Sciatic nerve (tissue), 2 donors: ENCODE data around the gene CUL2. TPM values are rescaled to one million over a fixed set of nuclear protein-coding genes. Genes with fewer than 3 reads are reported as not detected.

Experiments used
- ATAC-seq: fragments of 200-7000 bp; cut with Tn5 transposase; one replicate; pipeline ENCODE4 v1.9.1; 2020; ENCODE audit warnings: mild to moderate bottlenecking, moderate library complexity
- DNase-seq: peaks from one replicate; pipeline ENCODE4 v3.0.0-alpha.2; 2020; ENCODE audit warnings: low spot score
- intact Hi-C: fragments of 100-400 bp; cut with DNase I; formaldehyde crosslinking; loops from one replicate; pipeline ENCODE4 v1.14.2; 2022
- total RNA-seq: library from RNA; stranded (reverse); fragmentation: NEBNext Ultra II Directional; extraction: Animal tissue kit (Norgen Biotek cat#: 25700); gene quantifications from one replicate; pipeline ENCODE4 v1.2.1, GENCODE V29; 2021
- donor health status: DM: no; HTN: no; CAD: no.
- donor health status: DM: no; HTN: no; CAD: no.

Gene CUL2
- total RNA-seq, 1 donor from 2014 or later = 32.5 TPM

- DNase-seq (no peak), ATAC-seq (no peak)
- intact Hi-C loops = no loop called here
Measured at GRCh38 chr10:35037104-35037503, 53.0 kb downstream of the CUL2 start.

- intact Hi-C loops = no loop called here
- DNase-seq (no peak), ATAC-seq (no peak)
Measured at GRCh38 chr10:35035606-35036005, 54.5 kb downstream of the CUL2 start.

- DNase-seq = no peak
- intact Hi-C loops = loop anchor here (5.0 kb wide), 1 partner anchor 40 kb away; no protein-coding TSS in a partner anchor
- no peak for ATAC-seq
Measured at GRCh38 chr10:35027567-35027966, 62.6 kb downstream of the CUL2 start.

- DNase-seq (no peak), ATAC-seq (no peak)
- intact Hi-C loops = loop anchor here (5.0 kb wide), 1 partner anchor 39 kb away; no protein-coding TSS in a partner anchor
Measured at GRCh38 chr10:35025916-35026315, 64.2 kb downstream of the CUL2 start.

- ATAC-seq = no peak
- intact Hi-C loops = no loop called here
- DNase-seq = no peak
Measured at GRCh38 chr10:35020481-35020880, 69.7 kb downstream of the CUL2 start.

- DNase-seq = no peak
- intact Hi-C loops = no loop called here
- no peak for ATAC-seq
Measured at GRCh38 chr10:35019041-35020024, 70.8 kb downstream of the CUL2 start.

GRCh38 chr10:35017608-35018007 lies 72.5 kb downstream of the CUL2 start:
- DNase-seq (no peak), ATAC-seq (no peak)
- intact Hi-C loops = no loop called here

GRCh38 chr10:35015843-35016408 lies 74.2 kb downstream of the CUL2 start:
- DNase-seq = no peak
- no peak for ATAC-seq
- intact Hi-C loops = no loop called here

GRCh38 chr10:35012781-35013180 lies 77.4 kb downstream of the CUL2 start:
- no peak for ATAC-seq

GRCh38 chr10:35011771-35012191 lies 78.4 kb downstream of the CUL2 start:
- ATAC-seq = no peak
- intact Hi-C loops = no loop called here
- no peak for DNase-seq

More at GRCh38 chr10:35012781-35013180, 77.4 kb downstream of the CUL2 start:
- no peak for DNase-seq
- intact Hi-C loops = no loop called here

- intact Hi-C loops = no loop called here
- DNase-seq = no peak
- no peak for ATAC-seq
Measured at GRCh38 chr10:35007858-35008301, 82.3 kb downstream of the CUL2 start.

GRCh38 chr10:35006836-35007235 lies 83.3 kb downstream of the CUL2 start:
- intact Hi-C loops = no loop called here
- no peak for ATAC-seq
- DNase-seq = no peak

- DNase-seq = no peak
- intact Hi-C loops = no loop called here
- ATAC-seq = no peak
Measured at GRCh38 chr10:35005868-35006267, 84.3 kb downstream of the CUL2 start.

GRCh38 chr10:35004651-35005050 lies 85.5 kb downstream of the CUL2 start:
- intact Hi-C loops = no loop called here
- no peak for ATAC-seq

GRCh38 chr10:35003906-35004305 lies 86.2 kb downstream of the CUL2 start:
- DNase-seq (no peak), ATAC-seq (no peak)
- intact Hi-C loops = no loop called here

More at GRCh38 chr10:35004651-35005050, 85.5 kb downstream of the CUL2 start:
- DNase-seq = no peak

- intact Hi-C loops = no loop called here
- DNase-seq (no peak), ATAC-seq (no peak)
Measured at GRCh38 chr10:35000936-35001335, 89.2 kb downstream of the CUL2 start.

- intact Hi-C loops = no loop called here
Measured at GRCh38 chr10:34999532-34999931, 90.6 kb downstream of the CUL2 start.

GRCh38 chr10:34998940-34999339 lies 91.2 kb downstream of the CUL2 start:
- intact Hi-C loops = no loop called here
- ATAC-seq (no peak), DNase-seq (no peak)

More at GRCh38 chr10:34999532-34999931, 90.6 kb downstream of the CUL2 start:
- no peak for ATAC-seq
- no peak for DNase-seq

- DNase-seq = no peak
- peak; percentile 30 for ATAC-seq
- intact Hi-C loops = no loop called here
Measured at GRCh38 chr10:34996843-34997242, 93.3 kb downstream of the CUL2 start.

GRCh38 chr10:34995925-34996324 lies 94.2 kb downstream of the CUL2 start:
- ATAC-seq (no peak), DNase-seq (no peak)
- intact Hi-C loops = no loop called here
